Mesodermal cell (in vitro differentiated cells): Measurements from ENCODE around the gene TOR1A.
A peak's percentile ranks its signal among the peaks of the same experiment; 100 is the strongest.
"Not testable (repeated sequence)": the region's sequence is repeated elsewhere in the genome, so short reads cannot be mapped to it uniquely, and the experiment has no call there.

Source experiments
- H3K27ac ChIP-seq: 2 replicates; pipeline ENCODE4 v1.7.0; 2013; ENCODE audit warnings: mild to moderate bottlenecking, low read depth, low read length, moderate library complexity; ENCODE audit not compliant: severe bottlenecking
- H3K36me3 ChIP-seq: 2 replicates; pipeline ENCODE4 v1.7.1; 2013; ENCODE audit warnings: mild to moderate bottlenecking, low read length, moderate library complexity; ENCODE audit not compliant: control insufficient read depth, insufficient read depth
- H3K4me1 ChIP-seq: one replicate; pipeline ENCODE4 v1.7.1; 2013; ENCODE audit warnings: mild to moderate bottlenecking, low read length; ENCODE audit not compliant: insufficient read depth, control insufficient read depth, poor library complexity, severe bottlenecking
- H3K4me3 ChIP-seq: 2 replicates; pipeline ENCODE4 v1.7.0; 2013; ENCODE audit warnings: low read length, control low read depth, mild to moderate bottlenecking; ENCODE audit not compliant: insufficient read depth, poor library complexity, severe bottlenecking; ENCODE audit errors: extremely low read depth
- H3K9me3 ChIP-seq: 2 replicates; pipeline ENCODE4 v1.7.1; 2013; ENCODE audit warnings: mild to moderate bottlenecking, low read length, moderate library complexity; ENCODE audit not compliant: control insufficient read depth
- WGBS, 2 experiments: methylation state at CpG; one replicate each; pipeline ENCODE4 v1.1.5; 2013; ENCODE audit warnings: missing lambda C conversion rate in 2 of 2; ENCODE audit not compliant: insufficient coverage in 2 of 2; 5-methylcytosine and 5-hydroxymethylcytosine counted together

TOR1A gene

GRCh38 chr9:129778469-129778868, 45.5 kb downstream of the TOR1A start:
- Histone ChIP-seq H3K4me3 (no peak overlapping the region), H3K4me1 (peaks cover 18% of the 10 kb centered on the region), H3K36me3 (no peaks in the 10 kb centered on the region), H3K9me3 (no peaks in the 10 kb centered on the region), H3K27ac (no peak overlapping the region)
- WGBS, 2 experiments: 80 to 94% methylated on average over 2 to 3 of the region's 3 CpGs

DNA sequence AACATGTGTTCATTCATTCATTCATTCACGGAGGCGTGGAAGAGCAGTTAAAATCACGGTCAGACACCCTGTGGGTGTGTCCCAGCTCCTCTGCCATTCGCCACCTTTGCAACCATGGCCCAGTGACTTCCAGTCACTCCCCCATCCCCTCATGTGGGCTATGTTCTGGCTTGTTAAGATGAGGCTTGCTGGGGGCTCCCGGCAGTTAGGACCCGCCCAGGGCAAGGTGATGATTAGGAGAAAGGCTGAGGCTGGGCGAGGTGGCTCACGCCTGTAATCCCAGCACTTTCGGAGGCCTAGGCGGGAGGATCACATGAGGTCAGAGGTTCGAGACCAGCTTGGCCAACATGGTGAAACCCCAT, 46.2 kb downstream of the TOR1A start:
- H3K9me3 ChIP-seq: no peaks in the 10 kb centered on the region
- 87 to 93% methylated on average over 9 of the region's 11 CpGs for WGBS, 2 experiments
- peak overlapping the region; percentile 92 for H3K27ac ChIP-seq
- no peaks in the 10 kb centered on the region for H3K36me3 ChIP-seq
- H3K4me1 ChIP-seq: peaks cover 18% of the 10 kb centered on the region
- H3K4me3 ChIP-seq: no peak overlapping the region

DNA sequence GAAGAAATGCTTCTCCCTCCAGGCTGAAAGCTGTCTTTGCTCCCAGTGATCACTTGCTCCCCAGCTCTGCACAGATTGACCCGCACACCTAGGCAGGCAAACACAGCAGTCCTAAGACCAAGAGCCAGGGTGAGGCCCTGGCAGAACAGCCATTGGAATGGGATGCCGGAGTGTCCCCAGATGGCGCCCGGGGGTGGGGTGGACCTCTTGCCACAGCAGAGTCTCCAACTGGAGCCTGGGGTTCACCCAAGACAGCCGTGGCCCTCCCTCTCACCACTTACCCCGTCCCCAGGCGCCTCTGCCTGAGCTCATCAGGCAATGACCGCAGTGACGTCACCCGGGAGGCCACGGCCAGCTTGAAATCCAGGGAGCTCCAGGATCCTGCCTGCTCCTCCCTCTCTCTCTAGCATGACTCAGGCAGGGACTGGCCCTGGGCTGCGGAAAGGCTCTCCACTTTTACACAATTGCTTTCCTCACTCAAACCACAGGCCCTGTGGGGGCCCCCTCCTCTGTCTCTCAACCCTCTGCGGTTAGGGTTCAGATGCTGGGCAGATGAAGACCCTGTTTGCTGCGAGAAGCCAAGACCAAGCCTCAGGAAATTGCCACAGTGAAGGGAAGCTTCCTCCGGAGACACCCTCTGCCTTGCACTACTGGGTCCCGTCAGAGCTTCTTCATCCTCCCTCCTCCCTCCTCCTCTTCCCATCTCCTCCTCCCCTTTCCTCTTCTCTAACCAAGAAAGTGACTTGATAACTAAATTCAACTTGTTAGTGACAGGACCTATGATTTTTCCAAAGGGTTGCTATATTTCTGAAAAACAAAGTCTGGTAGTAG, 46.8 kb downstream of the TOR1A start:
- Histone ChIP-seq H3K4me1 (peaks cover 18% of the 10 kb centered on the region), H3K9me3 (no peaks in the 10 kb centered on the region), H3K27ac (peak overlapping the region; percentile 92), H3K36me3 (no peaks in the 10 kb centered on the region), H3K4me3 (peak overlapping the region; percentile 6)
- WGBS, 2 experiments: 47% methylated on average over 11 to 16 of the region's 16 CpGs

GRCh38 chr9:129776566-129776937, 47.4 kb downstream of the TOR1A start:
- Histone ChIP-seq H3K9me3 (no peaks in the 10 kb centered on the region), H3K4me1 (peaks cover 18% of the 10 kb centered on the region), H3K4me3 (peak overlapping the region; percentile 6), H3K36me3 (no peaks in the 10 kb centered on the region), H3K27ac (peak overlapping the region; percentile 92)
- 90 to 91% methylated on average over 7 to 8 of the region's 8 CpGs for WGBS, 2 experiments

DNA sequence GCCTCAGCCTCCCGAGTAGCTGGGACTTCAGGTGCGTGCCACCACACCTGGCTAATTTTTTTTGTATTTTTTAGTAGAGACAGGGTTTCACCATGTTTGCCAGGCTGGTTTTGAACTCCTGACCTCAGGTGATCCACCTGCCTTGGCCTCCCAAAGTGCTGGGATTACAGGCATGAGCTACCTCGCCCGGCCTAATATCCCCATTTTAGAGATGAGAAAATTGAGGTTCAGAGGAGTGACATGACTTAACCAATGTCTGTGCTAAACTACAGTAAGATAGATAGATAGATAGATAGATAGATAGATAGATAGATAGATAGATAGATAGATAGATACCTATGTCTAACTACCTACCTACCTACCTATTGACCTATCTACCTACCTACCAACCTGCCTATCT, 47.8 kb downstream of the TOR1A start:
- H3K27ac ChIP-seq, H3K4me3 ChIP-seq, H3K36me3 ChIP-seq, H3K9me3 ChIP-seq: not testable (repeated sequence)
- 100% methylated on average over 1 to 3 of the region's 4 CpGs for WGBS, 2 experiments
- peaks cover 18% of the 10 kb centered on the region for H3K4me1 ChIP-seq

DNA sequence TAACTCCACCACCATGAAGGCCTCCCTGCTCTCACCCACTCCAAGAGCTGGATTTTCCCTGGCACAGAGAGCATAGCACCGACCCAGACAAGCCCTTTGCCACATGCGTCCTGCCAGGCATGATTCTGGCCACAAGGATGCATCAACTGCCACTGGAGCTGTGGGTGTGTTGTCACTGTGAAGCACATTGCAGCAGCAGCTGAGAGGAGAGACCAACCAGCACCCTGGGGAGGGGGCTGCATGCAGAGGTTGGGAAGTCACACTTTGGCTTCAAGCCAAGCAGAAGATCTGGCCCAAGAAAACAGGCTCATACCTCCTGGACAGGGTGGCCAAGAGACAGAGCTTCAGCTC, 48.5 kb downstream of the TOR1A start:
- WGBS, 2 experiments: 83 to 100% methylated on average over 1 to 2 of the region's 2 CpGs
- no peak overlapping the region for H3K4me3 ChIP-seq
- H3K27ac ChIP-seq: no peak overlapping the region
- no peaks in the 10 kb centered on the region for H3K9me3 ChIP-seq
- peaks cover 18% of the 10 kb centered on the region for H3K4me1 ChIP-seq
- no peaks in the 10 kb centered on the region for H3K36me3 ChIP-seq

DNA sequence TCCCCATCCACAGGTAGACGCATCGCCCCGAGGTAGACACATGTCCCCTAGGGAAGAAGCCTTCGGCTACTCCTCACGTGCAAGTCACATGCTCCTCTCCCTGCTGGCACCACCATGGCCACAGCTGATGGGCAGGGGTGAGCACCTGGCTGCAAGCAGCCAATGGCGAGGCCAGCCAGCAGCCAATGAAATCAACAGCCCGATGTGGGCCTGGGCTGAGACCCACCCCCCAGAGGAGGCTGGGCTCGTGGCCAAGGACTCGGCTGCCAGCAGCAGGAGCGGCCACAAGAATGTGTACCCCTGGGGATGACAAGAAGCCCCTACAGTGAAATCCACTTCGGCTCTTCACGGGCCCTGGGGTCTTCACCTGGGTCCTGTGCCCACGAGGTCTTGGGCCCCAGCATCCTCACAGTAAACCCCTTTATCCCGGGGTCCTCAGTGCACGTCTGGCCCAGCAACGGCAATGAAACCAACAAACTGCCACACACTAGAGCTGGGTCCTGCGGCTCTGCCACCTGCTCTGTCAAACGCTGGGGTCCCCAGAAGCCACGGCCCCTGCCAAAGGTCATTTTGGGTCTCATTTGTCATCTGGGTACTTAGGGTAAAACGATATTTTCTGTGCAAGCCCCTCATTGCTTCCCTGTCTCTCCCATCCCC, 49.0 kb downstream of the TOR1A start:
- Histone ChIP-seq H3K4me3 (no peak overlapping the region), H3K36me3 (no peaks in the 10 kb centered on the region), H3K9me3 (no peaks in the 10 kb centered on the region), H3K4me1 (peaks cover 18% of the 10 kb centered on the region), H3K27ac (no peak overlapping the region)
- 86 to 89% methylated on average over 17 to 20 of the region's 20 CpGs for WGBS, 2 experiments

GRCh38 chr9:129773262-129774048, 50.5 kb downstream of the TOR1A start:
- Histone ChIP-seq H3K9me3 (no peaks in the 10 kb centered on the region), H3K4me3 (no peak overlapping the region), H3K27ac (no peak overlapping the region), H3K4me1 (peaks cover 18% of the 10 kb centered on the region), H3K36me3 (no peaks in the 10 kb centered on the region)
- WGBS, 2 experiments: 80 to 96% methylated on average over 3 of the region's 10 CpGs

- no peaks in the 10 kb centered on the region for H3K9me3 ChIP-seq
- no peak overlapping the region for H3K4me3 ChIP-seq
- H3K36me3 ChIP-seq: no peaks in the 10 kb centered on the region
- H3K4me1 ChIP-seq: no peaks in the 10 kb centered on the region
- H3K27ac ChIP-seq: no peak overlapping the region
- 86 to 87% methylated on average over 5 of the region's 5 CpGs for WGBS, 2 experiments
Observed at GRCh38 chr9:129770741-129771140, 53.2 kb downstream of the TOR1A start.

GRCh38 chr9:129769669-129770068, 54.3 kb downstream of the TOR1A start:
- WGBS, 2 experiments: 93 to 98% methylated on average over 5 of the region's 5 CpGs
- Histone ChIP-seq H3K9me3 (no peaks in the 10 kb centered on the region), H3K4me1 (no peaks in the 10 kb centered on the region), H3K4me3 (no peak overlapping the region), H3K27ac (no peak overlapping the region), H3K36me3 (no peaks in the 10 kb centered on the region)
